B cell (primary cell): ENCODE results near the gene BRSK2.

ENCODE experiments used
- CTCF ChIP-seq: fragments of 200-600 bp; IDR thresholded peaks from one replicate; pipeline ENCODE4 v1.8.0; 2022; ENCODE audit warnings: antibody characterized with exemption, mild to moderate bottlenecking
- EZH2 ChIP-seq: IDR thresholded peaks from 2 replicates; pipeline ENCODE4 v1.6.1; 2012; ENCODE audit warnings: borderline replicate concordance, low read depth, mild to moderate bottlenecking, moderate library complexity, low read length; ENCODE audit not compliant: insufficient read depth, poor library complexity, severe bottlenecking

GRCh38 chr11:1393038-1393710 is 3.4 kb downstream of the BRSK2 start:
- TF ChIP-seq CTCF (no peak), EZH2 (no peak)
